Mammary epithelial cell (primary cell): ENCODE measurements around the gene GPR146.

Source experiments
- CTCF ChIP-seq, 2 donors: IDR thresholded peaks in 1 of 2; conservative IDR thresholded peaks in 1 of 2; 2 replicates each; pipeline ENCODE4 v1.5.1; 2011 to 2012; ENCODE audit warnings: inconsistent platforms in 2 of 2, low read length in 2 of 2, mild to moderate bottlenecking in 2 of 2, control low read depth in 1 of 2, low read depth in 1 of 2; ENCODE audit not compliant: insufficient read depth in 1 of 2; ENCODE audit errors: extremely low read depth in 1 of 2
- EZH2 ChIP-seq: IDR thresholded peaks from 2 replicates; pipeline ENCODE4 v1.6.1; 2012; ENCODE audit warnings: low read length, inconsistent platforms, borderline replicate concordance

- TF ChIP-seq CTCF (conservative IDR thresholded peaks at IDR 0.05 in 1 of 2, IDR thresholded peaks at IDR 0.05 in 1 of 2; ENCODE audit: extremely low read depth in 1 of 2, insufficient read depth in 1 of 2, low read depth in 1 of 2, low read length in 2 of 2): no peak
- TF ChIP-seq EZH2: no peak
These were observed 12.5 kb upstream of the GPR146 start for GRCh38 chr7:1031716-1032455.
